Keratinocyte (primary cell): ENCODE results near the gene NUP210.

Experiments
- EZH2 ChIP-seq: IDR thresholded peaks from one replicate; pipeline ENCODE4 v1.6.1; 2012; ENCODE audit warnings: inconsistent platforms, mild to moderate bottlenecking, low read length, moderate library complexity
- TF ChIP-seq, protein P1 (sequence below), 3 experiments: IDR thresholded peaks in 1 of 3; conservative IDR thresholded peaks in 1 of 3; optimal IDR thresholded peaks in 1 of 3; 2 replicates in 2 of 3; 3 replicates in 1 of 3; pipeline versions ENCODE3 to v1.5.1; 2011; ENCODE audit warnings: low read length in 3 of 3, mild to moderate bottlenecking in 3 of 3, moderate library complexity in 2 of 3, control low read depth in 1 of 3, inconsistent platforms in 1 of 3; ENCODE audit not compliant: insufficient read depth in 2 of 3; ENCODE audit errors: extremely low read depth in 1 of 3

GRCh38 chr3:13429631-13430291 lies 9.6 kb upstream of the NUP210 start:
- TF ChIP-seq, protein P1, sequence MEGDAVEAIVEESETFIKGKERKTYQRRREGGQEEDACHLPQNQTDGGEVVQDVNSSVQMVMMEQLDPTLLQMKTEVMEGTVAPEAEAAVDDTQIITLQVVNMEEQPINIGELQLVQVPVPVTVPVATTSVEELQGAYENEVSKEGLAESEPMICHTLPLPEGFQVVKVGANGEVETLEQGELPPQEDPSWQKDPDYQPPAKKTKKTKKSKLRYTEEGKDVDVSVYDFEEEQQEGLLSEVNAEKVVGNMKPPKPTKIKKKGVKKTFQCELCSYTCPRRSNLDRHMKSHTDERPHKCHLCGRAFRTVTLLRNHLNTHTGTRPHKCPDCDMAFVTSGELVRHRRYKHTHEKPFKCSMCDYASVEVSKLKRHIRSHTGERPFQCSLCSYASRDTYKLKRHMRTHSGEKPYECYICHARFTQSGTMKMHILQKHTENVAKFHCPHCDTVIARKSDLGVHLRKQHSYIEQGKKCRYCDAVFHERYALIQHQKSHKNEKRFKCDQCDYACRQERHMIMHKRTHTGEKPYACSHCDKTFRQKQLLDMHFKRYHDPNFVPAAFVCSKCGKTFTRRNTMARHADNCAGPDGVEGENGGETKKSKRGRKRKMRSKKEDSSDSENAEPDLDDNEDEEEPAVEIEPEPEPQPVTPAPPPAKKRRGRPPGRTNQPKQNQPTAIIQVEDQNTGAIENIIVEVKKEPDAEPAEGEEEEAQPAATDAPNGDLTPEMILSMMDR (optimal IDR thresholded peaks at IDR 0.05 in 1 of 3, IDR thresholded peaks at IDR 0.05 in 1 of 3, conservative IDR thresholded peaks at IDR 0.05 in 1 of 3; ENCODE audit: extremely low read depth in 1 of 3, insufficient read depth in 2 of 3, low read length in 3 of 3), result no peak
- no peak for TF ChIP-seq EZH2
